Stimulated activated CD4-positive, alpha-beta T cell treated with anti-CD3 and anti-CD28 coated beads, TNF-alpha, amount 100 ng/mL, for 4 hours (primary cell): ENCODE results near the gene HDAC1.
A peak's percentile ranks its signal among the peaks of the same experiment; 100 is the strongest.
"Not testable (repeated sequence)": the region's sequence is repeated elsewhere in the genome, so short reads cannot be mapped to it uniquely, and the experiment has no call there.

Experiments
- DNase-seq, 3 experiments: peaks; one replicate each; pipeline ENCODE4 v3.0.0-alpha.2; 2020; ENCODE audit warnings: low read depth in 3 of 3

The HDAC1 gene

GRCh38 chr1:32273391-32274208 lies 18.3 kb upstream of the HDAC1 start:
- peak; percentile 53 to 83 (median 79) for DNase-seq

GRCh38 chr1:32274646-32275340 lies 17.1 kb upstream of the HDAC1 start:
- no peak for DNase-seq

DNA sequence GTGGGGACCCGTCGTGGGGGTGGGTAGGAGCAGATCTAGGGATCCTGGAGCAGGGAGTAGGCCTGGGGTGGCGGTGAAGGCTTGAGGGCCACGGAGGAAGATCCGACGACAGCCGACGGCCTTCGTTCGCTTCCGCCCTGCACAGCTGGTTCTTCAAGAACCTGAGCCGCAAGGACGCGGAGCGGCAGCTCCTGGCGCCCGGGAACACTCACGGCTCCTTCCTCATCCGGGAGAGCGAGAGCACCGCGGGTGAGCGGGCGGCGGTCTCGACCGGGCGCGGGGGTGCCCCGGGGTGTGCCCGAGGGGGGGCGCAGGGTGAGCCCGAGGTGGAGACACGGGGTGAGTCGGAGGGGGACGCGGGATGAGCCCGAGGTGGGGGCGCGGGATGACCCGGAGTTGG lies 16.5 kb upstream of the HDAC1 start:
- no peak for DNase-seq

GRCh38 chr1:32276032-32276782 lies 15.7 kb upstream of the HDAC1 start:
- no peak for DNase-seq

DNA sequence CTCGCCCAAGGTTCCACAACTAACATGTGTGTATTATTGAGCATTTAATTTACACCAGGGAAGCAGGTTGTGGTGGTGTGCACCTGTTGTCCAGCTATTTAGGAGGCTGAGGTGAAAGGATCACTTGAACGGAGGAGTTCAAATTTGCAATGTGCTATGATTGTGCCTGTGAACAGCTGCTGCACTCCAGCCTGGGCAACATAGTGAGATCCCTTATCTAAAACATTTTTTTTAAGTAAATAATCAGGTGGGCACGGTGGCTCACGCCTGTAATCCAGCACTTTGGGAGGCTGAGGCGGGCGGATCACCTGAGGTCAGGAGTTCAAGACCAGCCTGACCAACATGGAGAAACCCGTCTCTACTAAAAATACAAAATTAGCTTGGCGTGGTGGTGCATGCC lies 7.1 kb upstream of the HDAC1 start:
- DNase-seq = not testable (repeated sequence)

- no peak for DNase-seq
Measured at GRCh38 chr1:32285658-32286057, 6.2 kb upstream of the HDAC1 start.

GRCh38 chr1:32286763-32287162 lies 5.1 kb upstream of the HDAC1 start:
- DNase-seq = no peak

DNA sequence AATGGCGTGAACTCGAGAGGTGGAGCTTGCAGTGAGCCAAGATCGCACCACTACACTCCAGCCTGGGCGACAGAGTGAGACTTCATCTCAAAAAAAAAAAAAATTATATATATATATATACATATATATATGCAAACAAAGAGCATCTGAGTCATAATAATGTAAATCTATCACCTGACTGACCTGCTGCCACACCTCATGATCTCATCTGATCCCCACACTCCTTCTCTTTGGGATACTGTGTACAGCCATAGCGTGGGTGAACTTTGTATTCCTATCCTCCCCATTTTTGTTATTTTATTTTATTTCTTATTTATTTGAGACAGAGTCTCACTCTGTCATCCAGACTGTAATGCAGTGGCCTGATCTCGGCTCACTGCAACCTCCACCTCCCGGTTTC lies 2.6 kb upstream of the HDAC1 start:
- DNase-seq = no peak

DNA sequence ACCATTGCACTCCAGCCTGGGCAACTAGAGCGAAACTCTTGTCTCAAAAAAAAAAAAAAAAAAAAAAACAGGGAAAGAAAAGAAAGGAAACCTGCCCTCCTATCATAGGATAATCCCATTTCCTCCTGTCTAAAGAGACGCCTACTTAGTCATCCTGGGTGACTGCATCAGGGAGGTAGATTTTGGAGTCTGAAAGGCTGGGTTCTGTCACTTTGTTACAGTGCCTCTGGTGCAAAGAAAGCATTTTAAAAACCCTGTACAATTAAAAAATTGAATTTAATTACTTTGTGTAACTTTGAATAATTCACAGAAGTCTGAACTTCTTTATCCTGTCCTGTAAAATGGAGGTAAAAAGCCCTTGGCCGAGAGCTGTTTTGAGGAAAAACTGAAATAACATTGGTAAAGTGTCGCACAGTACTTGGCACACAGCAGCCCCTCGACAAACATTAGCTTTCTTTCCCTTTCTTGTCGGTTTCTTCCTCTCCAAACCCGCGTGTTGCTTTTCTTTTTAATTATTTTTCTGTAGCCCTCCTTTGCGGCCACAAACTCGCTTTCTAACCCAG lies 657 bp upstream of the HDAC1 start:
- no peak for DNase-seq

DNA sequence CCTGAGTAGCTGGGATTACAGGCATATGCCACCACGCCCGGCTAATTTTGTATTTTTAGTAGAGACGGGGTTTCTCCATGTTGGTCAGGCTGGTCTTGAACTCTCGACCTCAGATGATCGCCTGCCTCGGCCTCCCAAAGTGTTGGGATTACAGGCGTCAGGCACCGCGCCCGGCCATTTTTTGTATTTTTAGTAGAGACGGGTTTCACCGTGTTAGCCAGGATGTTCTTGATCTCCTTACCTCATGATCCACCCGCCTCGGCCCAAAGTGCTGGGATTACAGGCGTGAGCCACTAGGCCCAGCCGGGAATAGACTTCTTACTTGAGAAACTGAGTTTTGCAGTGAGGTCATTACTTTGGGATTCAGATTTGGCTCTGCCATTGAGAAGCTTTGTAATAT lies 6.3 kb downstream of the HDAC1 start:
- not testable (repeated sequence) for DNase-seq

DNA sequence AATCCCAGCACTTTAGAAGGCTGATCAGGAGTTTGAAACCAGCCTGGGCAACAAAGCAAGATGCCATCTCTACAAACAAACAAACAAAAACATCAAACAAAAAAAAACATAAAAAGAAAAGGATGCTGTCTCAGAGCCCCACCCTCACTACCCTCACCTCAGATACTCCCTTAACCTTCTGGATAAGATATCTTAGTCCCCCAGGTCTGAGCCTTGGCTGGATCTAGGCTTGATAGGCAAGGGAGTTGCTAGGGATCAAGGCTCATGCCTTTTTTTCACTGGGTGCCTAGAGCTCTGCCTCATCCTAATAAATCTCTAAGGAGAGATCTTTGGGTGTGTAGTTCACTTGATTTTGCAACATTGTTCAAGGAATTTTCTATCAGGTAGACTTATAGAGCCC lies 7.4 kb downstream of the HDAC1 start:
- no peak for DNase-seq

- DNase-seq = no peak
Measured at GRCh38 chr1:32303358-32303757, 11.5 kb downstream of the HDAC1 start.

DNA sequence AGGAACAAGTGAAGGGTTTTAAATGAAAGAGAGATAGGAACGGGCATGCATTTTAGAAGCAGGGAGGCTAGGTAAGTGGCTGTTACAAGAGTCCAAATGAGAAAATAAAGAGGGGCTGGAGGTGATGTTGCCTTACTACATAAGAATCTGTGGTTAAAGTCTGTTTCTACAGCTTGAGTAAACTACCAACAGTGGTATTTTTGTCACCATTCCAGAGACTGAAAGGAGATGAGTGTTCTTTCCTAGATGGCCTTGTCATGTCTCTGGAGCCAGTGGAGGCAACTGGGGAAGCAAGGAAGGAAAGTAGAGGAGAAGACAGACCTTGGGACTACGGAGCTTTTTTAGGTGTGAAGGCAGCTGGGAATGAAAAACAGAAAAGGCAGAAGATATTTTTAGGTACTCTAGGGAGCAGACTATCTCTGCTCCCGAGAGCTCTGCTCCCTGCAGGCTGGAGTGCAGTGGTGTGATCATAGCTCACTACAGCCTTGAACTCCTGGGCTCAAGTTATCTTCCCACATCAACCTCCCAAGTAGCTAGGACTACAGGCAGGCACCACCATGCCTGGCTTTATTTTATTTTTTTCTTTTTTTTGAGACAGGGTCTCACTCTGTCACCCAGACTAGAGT lies 12.2 kb downstream of the HDAC1 start:
- no peak for DNase-seq

DNA sequence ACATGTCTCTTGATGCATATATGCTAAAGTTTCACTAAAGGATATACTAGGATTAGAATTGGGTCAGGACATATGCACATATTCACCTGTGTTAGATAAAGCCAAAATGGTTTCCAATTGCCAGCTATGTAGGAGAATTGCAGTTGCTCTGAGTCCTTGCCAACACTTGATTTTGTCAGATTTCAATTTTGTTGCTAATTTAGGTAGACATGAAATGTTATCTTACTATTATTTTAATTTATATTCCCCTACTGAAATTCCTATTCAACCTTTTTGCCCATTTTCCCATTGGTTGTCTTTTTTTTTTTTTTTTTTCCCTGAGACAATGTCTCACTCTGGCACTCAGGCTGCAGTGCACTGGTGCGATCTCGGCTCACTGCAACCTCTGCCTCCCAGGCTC lies 13.4 kb downstream of the HDAC1 start:
- no peak for DNase-seq

- DNase-seq = no peak
Measured at GRCh38 chr1:32307324-32307723, 15.4 kb downstream of the HDAC1 start.

GRCh38 chr1:32309960-32310359 lies 18.1 kb downstream of the HDAC1 start:
- no peak for DNase-seq

GRCh38 chr1:32311709-32312393 lies 20.0 kb downstream of the HDAC1 start:
- no peak for DNase-seq

GRCh38 chr1:32316903-32317277 lies 25.0 kb downstream of the HDAC1 start:
- DNase-seq = no peak

GRCh38 chr1:32318127-32318869 lies 26.4 kb downstream of the HDAC1 start:
- DNase-seq = no peak

DNA sequence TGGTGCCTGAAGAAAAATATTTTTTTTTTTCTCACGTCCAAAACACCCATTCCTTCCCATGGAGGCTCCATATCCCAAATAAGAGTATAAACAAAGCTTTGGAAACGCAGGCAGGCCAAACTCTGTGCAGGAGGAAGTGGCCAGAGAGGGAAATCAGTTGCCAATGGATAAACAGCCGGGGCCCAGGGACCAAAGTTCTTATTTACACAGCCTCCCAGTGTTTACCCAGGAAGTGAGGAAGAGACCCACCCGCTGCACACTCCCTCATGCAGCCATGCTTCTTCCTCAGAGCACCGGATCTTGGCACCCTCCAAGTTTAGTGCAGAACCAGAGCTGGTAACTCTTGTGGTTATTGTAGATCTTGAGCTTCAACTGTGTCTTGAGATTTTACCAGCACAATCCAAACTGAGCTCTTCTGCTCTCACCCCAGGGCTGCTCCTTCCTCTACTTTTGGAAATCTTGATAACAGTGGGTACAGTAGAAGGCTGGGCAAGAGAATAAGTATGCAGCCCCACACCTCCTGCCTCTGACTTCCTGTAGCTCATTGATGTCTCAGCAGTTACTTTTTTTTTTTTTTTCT lies 29.9 kb downstream of the HDAC1 start:
- DNase-seq = no peak
